Heart right ventricle (tissue), 16 donors: ENCODE results near the gene E2F3. TPM values are rescaled to one million over a fixed set of nuclear protein-coding genes. Genes with fewer than 3 reads are reported as not detected.
A peak's percentile ranks its signal among the peaks of the same experiment; 100 is the strongest.

Experiments
- ATAC-seq, 8 donors: fragments of 200-7000 bp; cut with Tn5 transposase; one replicate each; pipeline ENCODE4 v1.9.1; 2020; ENCODE audit warnings: mild to moderate bottlenecking in 8 of 8, moderate library complexity in 8 of 8, moderate number of reproducible peaks in 1 of 8
- DNase-seq, 2 donors: peaks; one replicate each; pipeline ENCODE4 v3.0.0-alpha.2; 2020
- H3K27ac ChIP-seq, 10 donors: fragments of 200-600 bp; sonication (generic) in 2 of 10; one replicate each; pipeline versions ENCODE4 v1.5.0 to v1.8.0; 2020 to 2022; ENCODE audit warnings: mild to moderate bottlenecking in 3 of 10
- H3K27me3 ChIP-seq, 7 donors: fragments of 200-600 bp; one replicate each; pipeline ENCODE4 v1.8.0; 2021 to 2022; ENCODE audit warnings: mild to moderate bottlenecking in 2 of 7
- H3K36me3 ChIP-seq, 9 donors: fragments of 200-600 bp; sonication (generic) in 1 of 9; one replicate each; pipeline versions ENCODE4 v1.5.0 to v1.8.0; 2020 to 2022; ENCODE audit warnings: mild to moderate bottlenecking in 2 of 9
- H3K4me1 ChIP-seq, 9 donors: fragments of 200-600 bp; sonication (generic) in 1 of 9; one replicate each; pipeline versions ENCODE4 v1.5.0 to v1.8.0; 2020 to 2022; ENCODE audit warnings: mild to moderate bottlenecking in 4 of 9
- H3K4me3 ChIP-seq, 10 donors: fragments of 200-600 bp; sonication (generic) in 2 of 10; one replicate each; pipeline versions ENCODE4 v1.5.0 to v1.8.0; 2020 to 2022; ENCODE audit warnings: mild to moderate bottlenecking in 7 of 10, moderate library complexity in 2 of 10
- H3K9me3 ChIP-seq, 11 donors: fragments of 200-600 bp in 10 of 11; sonication (generic) in 2 of 11; one replicate each; pipeline versions ENCODE4 v1.5.0 to v1.8.0; 2013 to 2022; ENCODE audit warnings: mild to moderate bottlenecking in 2 of 11, control low read depth in 1 of 11, moderate library complexity in 1 of 11
- CTCF ChIP-seq, 9 donors: fragments of 200-600 bp; sonication (generic) in 2 of 9; IDR thresholded peaks; one replicate each; pipeline versions ENCODE4 v1.5.0 to v1.8.0; 2021 to 2022; ENCODE audit warnings: antibody characterized with exemption in 9 of 9, mild to moderate bottlenecking in 5 of 9, moderate library complexity in 1 of 9
- WGBS, 2 donors: extraction: QIAGEN DNeasy Blood & Tissue Kit; methylation state at CpG; one replicate each; pipeline ENCODE4 v1.1.7; 2013; ENCODE audit warnings: inconsistent platforms in 1 of 2; 5-methylcytosine and 5-hydroxymethylcytosine counted together
- intact Hi-C, 10 donors: fragments of 100-400 bp; cut with DNase I; formaldehyde crosslinking; loops; one replicate each; pipeline versions ENCODE4 v1.11.1 to v1.14.2; 2022
- polyA plus RNA-seq, 2 donors: library from polyadenylated mRNA; stranded (reverse); fragments of 200-250 nt; gene quantifications; one replicate each; pipeline ENCODE4 v1.2.3, GENCODE V29; 2013
- total RNA-seq, 10 donors: library from RNA; stranded (reverse); fragmentation: NEBNext Ultra II Directional in 3 of 10; extraction: Animal tissue kit (Norgen Biotek cat#: 25700) in 3 of 10; gene quantifications; one replicate each; pipeline versions ENCODE4 v1.2.1 to v1.2.4, GENCODE V29; 2021 to 2023
- donor health status: Arrhythmogenic right ventricular cardiomyopathy.
- donor health status: ischemic (EF 13 %, LVEDD 7.1; RV severe dilation, severe dysfunction).
- donor health status: healthy with polysubstance abuse.
- donor health status: DM: no; HTN: yes; CAD: no.
- donor health status: DM: no; HTN: no; CAD: no.
- donor health status: ischemic (EF 25% LVEDD 6.9; RV normal size, moderate dysfunction).
- donor health status: ischemic (EF 25% LVEDD 5.7; RV mildly dilated, moderate dysfunction).
- donor health status: healthy.
- donor health status: DM: yes; HTN: yes; CAD: no.
- donor health status: Ischemic cardiomyopathy.
- donor health status: ischemic (EF 35%, LVEDD 5.7; RV mildly dilated, moderate dysfunction).
- donor health status: nonischemic (EF 11% LVEDD 7.7; RV severe dilation, severe dysfunction).
- donor health status: DM: yes; HTN: yes; CAD: no.
- donor health status: PGD.
- donor health status: ischemic (EF 29% LVEDD 5.4; RV normal size, mild dysfunction).
- donor health status: nonischemic (EF 23%, LVEDD 6.1; RV moderate dilation, normal function).

Gene E2F3
- total and polyA plus RNA-seq, 12 donors: 2.5 to 11.9 (median 7.3) TPM

GRCh38 chr6:20403766-20404640 lies 2.3 kb downstream of the E2F3 start:
- peaks cover 0 to 51% (median 12%) of the 10 kb centered on the region in 9 donors for H3K4me1 ChIP-seq
- TF ChIP-seq CTCF (IDR thresholded peaks at IDR 0.05): no peak
- peak overlapping the region; percentile 50 to 90 (median 76) for H3K4me3 ChIP-seq
- no peak for ATAC-seq
- peak in 1 of 2 donors; percentile 51 for DNase-seq
- no peaks in the 10 kb centered on the region for H3K27me3 ChIP-seq
- no peaks in the 10 kb centered on the region for H3K36me3 ChIP-seq
- intact Hi-C loops: loop anchor here in 8 of 10 donors (5.0 to 10.0 kb wide), 10 partner anchors 43 to 1191 kb away; partner anchors contain the start of genes CDKAL1 (in 4 of the 8), MBOAT1 (in 3 of the 8) and SOX4 (in 1 of the 8)
- WGBS, 2 donors: 1% methylated on average over 37 to 38 of the region's 38 CpGs
- peak overlapping the region; percentile 51 to 98 (median 91) for H3K27ac ChIP-seq
- H3K9me3 ChIP-seq: no peaks in the 10 kb centered on the region

- peak in 1 of 2 donors; percentile 23 for DNase-seq
- intact Hi-C loops: loop anchor here in 8 of 10 donors (5.0 to 10.0 kb wide), 10 partner anchors 43 to 1190 kb away; partner anchors contain the start of genes CDKAL1 (in 4 of the 8), MBOAT1 (in 3 of the 8) and SOX4 (in 1 of the 8)
- H3K36me3 ChIP-seq: no peaks in the 10 kb centered on the region
- peak overlapping the region in 9 of 10 donors; percentile 48 to 98 (median 92) for H3K27ac ChIP-seq
- ATAC-seq: no peak
- H3K9me3 ChIP-seq: no peaks in the 10 kb centered on the region
- H3K27me3 ChIP-seq: no peaks in the 10 kb centered on the region
- peak overlapping the region; percentile 50 to 90 (median 76) for H3K4me3 ChIP-seq
- WGBS, 2 donors: 1% methylated on average over 6 of the region's 6 CpGs
- peak in 8 of 9 donors; percentile 16 to 49 (median 41) for TF ChIP-seq CTCF (IDR thresholded peaks at IDR 0.05)
- H3K4me1 ChIP-seq: peaks cover 0 to 58% (median 18%) of the 10 kb centered on the region in 9 donors
Measured at GRCh38 chr6:20404641-20405032, 3.0 kb downstream of the E2F3 start.

GRCh38 chr6:20408851-20409250 lies 7.2 kb downstream of the E2F3 start:
- H3K4me1 ChIP-seq: peaks cover 0 to 71% (median 24%) of the 10 kb centered on the region in 9 donors
- no peak for TF ChIP-seq CTCF (IDR thresholded peaks at IDR 0.05)
- ATAC-seq (no peak), DNase-seq (no peak)
- peak overlapping the region in 2 of 10 donors; percentile 56 to 73 for H3K27ac ChIP-seq
- no peaks in the 10 kb centered on the region for H3K9me3 ChIP-seq
- no peaks in the 10 kb centered on the region for H3K27me3 ChIP-seq
- intact Hi-C loops: loop anchor here in 3 of 10 donors (10.0 kb wide), 4 partner anchors 114 to 1186 kb away; partner anchors contain the start of genes MBOAT1 (in 1 of the 3) and SOX4 (in 1 of the 3)
- peaks cover 0 to 8% (median 0%) of the 10 kb centered on the region in 9 donors for H3K36me3 ChIP-seq
- H3K4me3 ChIP-seq: no peak overlapping the region
- 91 to 94% methylated on average over 4 of the region's 4 CpGs for WGBS, 2 donors

DNA sequence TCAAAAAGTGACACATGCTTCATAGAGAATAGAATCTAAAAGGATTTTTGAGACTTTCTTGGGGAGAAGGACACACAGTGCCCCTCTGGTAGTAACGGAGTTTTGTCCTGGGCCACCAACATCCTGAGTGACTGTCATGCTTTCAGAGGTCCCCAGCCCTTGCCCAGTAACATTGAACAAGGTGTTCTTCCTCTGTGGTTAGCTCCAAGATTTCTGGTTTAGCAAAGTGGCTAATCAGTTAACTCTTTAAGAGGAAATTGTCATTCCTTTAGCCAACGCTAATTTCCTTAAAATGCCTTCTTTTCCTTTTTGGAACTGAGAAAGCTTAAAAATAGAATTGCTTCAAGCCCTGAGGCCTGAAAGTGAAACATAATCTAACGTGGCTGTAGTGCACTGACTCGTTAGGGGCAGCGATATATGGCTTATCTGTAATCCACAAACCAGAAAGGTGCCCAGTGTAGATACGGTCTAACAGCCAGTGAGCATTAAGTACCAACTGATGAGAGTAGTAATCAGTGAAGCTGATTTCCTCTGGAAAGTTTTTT lies 7.8 kb downstream of the E2F3 start:
- Histone ChIP-seq H3K27me3 (no peaks in the 10 kb centered on the region), H3K36me3 (peaks cover 0 to 8% (median 0%) of the 10 kb centered on the region in 9 donors), H3K4me1 (peaks cover 0 to 68% (median 18%) of the 10 kb centered on the region in 9 donors), H3K9me3 (no peaks in the 10 kb centered on the region), H3K27ac (peak overlapping the region in 6 of 10 donors; percentile 13 to 73 (median 52)), H3K4me3 (peak overlapping the region in 2 of 10 donors; percentile 8 to 22)
- no peak for TF ChIP-seq CTCF (IDR thresholded peaks at IDR 0.05)
- DNase-seq: no peak
- WGBS, 2 donors: 15 to 23% methylated on average over 6 of the region's 6 CpGs
- ATAC-seq: peak in 4 of 8 donors; percentile 47 to 67 (median 50)
- intact Hi-C loops: loop anchor here in 3 of 10 donors (10.0 kb wide), 4 partner anchors 115 to 1185 kb away; partner anchors contain the start of genes MBOAT1 (in 1 of the 3) and SOX4 (in 1 of the 3)
